Lower leg skin (tissue), 4 donors: ENCODE results near the gene SRCAP. TPM values are rescaled to one million over a fixed set of nuclear protein-coding genes. Genes with fewer than 3 reads are reported as not detected.

ENCODE experiments used
- DNase-seq, 2 donors: peaks; one replicate each; pipeline ENCODE4 v3.0.0-alpha.2; 2019; ENCODE audit warnings: low spot score in 2 of 2
- H3K4me3 ChIP-seq: fragments of 200-600 bp; sonication (generic); 2 replicates; pipeline ENCODE4 v1.5.1; 2017; ENCODE audit warnings: mild to moderate bottlenecking, low read depth; ENCODE audit not compliant: poor library complexity, severe bottlenecking
- CTCF ChIP-seq, 3 donors: fragments of 450-650 bp; IDR thresholded peaks; one replicate each; pipeline ENCODE4 v1.5.1; 2016; ENCODE audit warnings: antibody characterized with exemption in 3 of 3, mild to moderate bottlenecking in 3 of 3, moderate library complexity in 2 of 3
- POLR2A ChIP-seq, 2 donors: fragments of 450-650 bp; IDR thresholded peaks; one replicate each; pipeline ENCODE4 v1.6.1; 2016 to 2017; ENCODE audit warnings: antibody characterized with exemption in 2 of 2, mild to moderate bottlenecking in 1 of 2, moderate library complexity in 1 of 2
- WGBS, 2 donors: methylation state at CpG; one replicate each; pipeline ENCODE4 v1.1.5; 2018; 5-methylcytosine and 5-hydroxymethylcytosine counted together
- intact Hi-C: fragments of 100-400 bp; cut with DNase I; formaldehyde crosslinking; loops from one replicate; pipeline ENCODE4 v1.15.0; 2023; ENCODE audit warnings: low total_unique reads
- total RNA-seq, 4 donors: library from RNA; depleted of rRNA; stranded (reverse); fragments of >200 nt; gene quantifications; one replicate each; pipeline ENCODE4 v1.1.0, GENCODE V29; 2016

Gene SRCAP
- total RNA-seq, 4 donors from 2014 or later = 21.7 to 44.0 (median 33.7) TPM

- peak in 1 of 2 donors; percentile 81 for DNase-seq
- intact Hi-C loops = no loop called here
- 89 to 91% methylated on average over 25 to 29 of the region's 29 CpGs for WGBS, 2 donors
- H3K4me3 ChIP-seq = no peak overlapping the region
- no peak for TF ChIP-seq POLR2A (IDR thresholded peaks at IDR 0.05)
- no peak for TF ChIP-seq CTCF (IDR thresholded peaks at IDR 0.05)
These were observed 67.4 kb downstream of the SRCAP start for GRCh38 chr16:30766206-30766932.

- no peak for TF ChIP-seq CTCF (IDR thresholded peaks at IDR 0.05)
- no peak for TF ChIP-seq POLR2A (IDR thresholded peaks at IDR 0.05)
- intact Hi-C loops = no loop called here
- no peak for DNase-seq
- no peak overlapping the region for H3K4me3 ChIP-seq
- 76 to 80% methylated on average over 4 of the region's 4 CpGs for WGBS, 2 donors
These were observed 67.9 kb downstream of the SRCAP start for GRCh38 chr16:30766933-30767284.

- TF ChIP-seq CTCF (IDR thresholded peaks at IDR 0.05) = no peak
- no peak for TF ChIP-seq POLR2A (IDR thresholded peaks at IDR 0.05)
- intact Hi-C loops = no loop called here
- DNase-seq = no peak
- H3K4me3 ChIP-seq = no peak overlapping the region
- 91 to 94% methylated on average over 18 of the region's 18 CpGs for WGBS, 2 donors
These were observed 68.9 kb downstream of the SRCAP start for GRCh38 chr16:30767767-30768465.

- TF ChIP-seq CTCF (IDR thresholded peaks at IDR 0.05) (no peak), POLR2A (IDR thresholded peaks at IDR 0.05) (no peak)
- 94 to 96% methylated on average over 23 of the region's 23 CpGs for WGBS, 2 donors
- no peak overlapping the region for H3K4me3 ChIP-seq
- no peak for DNase-seq
- intact Hi-C loops = no loop called here
These were observed 69.7 kb downstream of the SRCAP start for GRCh38 chr16:30768583-30769181.

GRCh38 chr16:30769379-30770089 lies 70.6 kb downstream of the SRCAP start:
- no peak for DNase-seq
- intact Hi-C loops = loop anchor here (10.0 kb wide), 1 partner anchor 45 kb away; no protein-coding TSS in a partner anchor
- TF ChIP-seq POLR2A (IDR thresholded peaks at IDR 0.05) (no peak), CTCF (IDR thresholded peaks at IDR 0.05) (no peak)
- H3K4me3 ChIP-seq = no peak overlapping the region
- WGBS, 2 donors = 89 to 90% methylated on average over 17 of the region's 17 CpGs
